A375 (cell line): ENCODE data around the gene CRYAB. TPM values are rescaled to one million over a fixed set of nuclear protein-coding genes. Genes with fewer than 3 reads are reported as not detected.

Experiments
- small RNA-seq: library from RNA; depleted of rRNA; stranded (forward); fragments of <200 nt; gene quantifications from one replicate; pipeline ENCODE3, GENCODE V24; 2014
- total RNA-seq: library from RNA; depleted of rRNA; stranded (reverse); fragments of >200 nt; shearing (Covaris generic); gene quantifications from 2 replicates; pipeline ENCODE4 v1.2.3, GENCODE V29; 2014; rRNA removed

Gene CRYAB, protein sequence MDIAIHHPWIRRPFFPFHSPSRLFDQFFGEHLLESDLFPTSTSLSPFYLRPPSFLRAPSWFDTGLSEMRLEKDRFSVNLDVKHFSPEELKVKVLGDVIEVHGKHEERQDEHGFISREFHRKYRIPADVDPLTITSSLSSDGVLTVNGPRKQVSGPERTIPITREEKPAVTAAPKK
- not detected in 2 replicates for total RNA-seq

DNA sequence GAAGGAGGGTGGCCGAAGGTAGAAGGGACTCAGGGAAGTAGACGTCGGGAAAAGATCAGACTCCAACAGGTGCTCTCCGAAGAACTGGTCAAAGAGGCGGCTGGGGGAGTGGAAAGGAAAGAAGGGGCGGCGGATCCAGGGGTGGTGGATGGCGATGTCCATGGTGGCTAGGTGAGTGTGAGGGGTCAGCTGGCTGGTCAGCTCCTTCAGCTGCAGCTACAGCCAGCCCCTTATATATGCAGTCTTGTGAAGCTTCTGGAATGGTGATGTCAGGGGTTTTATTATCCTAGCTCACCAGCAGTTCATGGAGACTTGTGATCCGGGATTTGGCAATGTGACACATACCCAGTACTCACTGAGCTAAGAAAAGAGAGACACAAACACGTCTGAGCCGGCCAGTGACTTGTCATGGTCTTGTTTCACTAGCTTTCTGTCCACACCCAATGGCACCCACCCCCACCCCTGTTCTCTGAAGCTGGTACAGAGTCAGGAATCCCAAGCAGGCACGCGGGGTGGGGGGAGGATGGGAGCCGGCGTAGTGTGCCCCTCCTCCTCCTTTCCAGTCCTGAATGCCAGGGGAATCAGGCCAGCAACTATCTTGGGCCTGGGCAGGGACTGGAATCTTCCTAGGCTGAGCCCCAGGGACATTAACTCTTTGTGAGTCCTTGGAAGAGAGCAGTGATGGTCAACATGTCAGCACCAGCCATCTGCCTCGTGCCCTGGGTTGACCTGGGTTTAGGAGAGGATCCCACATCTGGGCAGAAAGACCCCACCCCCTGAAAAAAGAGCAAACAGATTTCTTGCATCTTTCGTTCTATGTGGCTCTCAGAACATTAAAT lies at the start of gene CRYAB:
Gene CRYAB (minus strand): TSS at position 208 of the 839 bp plus-strand sequence. CDS start 46 bp downstream, at position 162.

DNA sequence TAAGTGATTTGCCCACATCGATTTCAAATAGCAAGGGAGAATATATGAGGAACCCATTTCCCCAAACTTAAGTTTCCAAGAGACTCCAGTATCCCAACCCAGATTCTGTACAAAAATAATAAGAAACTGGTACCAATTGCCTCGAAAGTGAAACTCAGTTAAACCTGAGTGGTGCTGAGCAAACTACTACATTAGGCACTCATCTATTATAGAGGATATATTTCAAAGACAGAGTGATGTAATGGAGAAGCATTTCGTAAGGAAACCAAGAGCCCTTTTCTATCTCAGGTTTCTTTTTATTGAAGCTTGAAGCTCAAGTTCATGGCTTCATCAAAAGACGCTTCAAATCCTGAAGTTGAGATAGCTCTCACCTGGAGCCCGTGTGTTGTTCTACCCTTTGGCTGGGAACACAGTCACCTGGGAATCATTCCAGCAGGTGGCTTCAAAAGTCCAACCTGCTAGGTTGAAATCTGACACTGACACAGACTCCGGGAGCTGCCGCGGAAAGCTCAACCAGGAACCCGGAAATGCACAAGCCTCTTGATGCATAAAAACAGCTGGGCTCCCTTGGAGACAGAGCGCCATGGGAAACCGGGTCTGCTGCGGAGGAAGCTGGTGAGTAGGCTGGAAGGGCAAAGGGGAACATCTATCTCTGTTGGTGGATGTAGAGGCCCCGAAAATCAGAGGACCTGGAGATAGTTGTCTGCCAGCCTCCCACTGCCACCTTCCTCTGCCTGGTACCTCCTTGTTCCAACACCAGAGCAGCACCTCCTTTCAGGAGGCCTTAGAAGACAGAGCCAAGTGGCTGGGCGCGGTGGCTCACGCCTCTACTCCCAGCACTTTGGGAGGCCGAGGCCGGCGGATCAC lies 7.1 kb upstream of the CRYAB start, which contains the start of gene C11orf52:
Gene C11orf52 (plus strand): TSS at position 524 of the 867 bp plus-strand sequence. CDS start 60 bp downstream, at position 584.

DNA sequence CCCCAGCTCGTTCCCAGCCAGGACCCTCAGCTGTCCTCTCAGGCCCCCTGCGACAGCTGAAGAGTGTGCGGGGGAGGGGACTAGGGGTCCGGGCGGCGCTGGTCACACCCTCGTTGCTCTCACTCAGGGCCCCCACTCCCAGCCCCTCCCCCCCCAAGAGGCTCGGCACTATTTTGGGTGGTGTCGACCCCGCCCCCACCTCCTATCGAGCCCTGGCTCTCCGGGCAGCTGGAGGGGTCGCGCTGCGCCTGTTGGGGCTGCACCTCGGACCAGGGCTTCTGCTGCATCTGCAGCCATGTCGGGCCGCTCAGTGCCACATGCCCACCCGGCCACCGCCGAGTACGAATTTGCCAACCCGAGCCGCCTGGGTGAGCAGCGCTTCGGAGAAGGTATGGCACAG lies 965 bp upstream of the CRYAB start, which contains the start of gene HSPB2:
Gene HSPB2 (plus strand): TSS at position 200 of the 400 bp plus-strand sequence. CDS start 96 bp downstream, at position 296.

DNA sequence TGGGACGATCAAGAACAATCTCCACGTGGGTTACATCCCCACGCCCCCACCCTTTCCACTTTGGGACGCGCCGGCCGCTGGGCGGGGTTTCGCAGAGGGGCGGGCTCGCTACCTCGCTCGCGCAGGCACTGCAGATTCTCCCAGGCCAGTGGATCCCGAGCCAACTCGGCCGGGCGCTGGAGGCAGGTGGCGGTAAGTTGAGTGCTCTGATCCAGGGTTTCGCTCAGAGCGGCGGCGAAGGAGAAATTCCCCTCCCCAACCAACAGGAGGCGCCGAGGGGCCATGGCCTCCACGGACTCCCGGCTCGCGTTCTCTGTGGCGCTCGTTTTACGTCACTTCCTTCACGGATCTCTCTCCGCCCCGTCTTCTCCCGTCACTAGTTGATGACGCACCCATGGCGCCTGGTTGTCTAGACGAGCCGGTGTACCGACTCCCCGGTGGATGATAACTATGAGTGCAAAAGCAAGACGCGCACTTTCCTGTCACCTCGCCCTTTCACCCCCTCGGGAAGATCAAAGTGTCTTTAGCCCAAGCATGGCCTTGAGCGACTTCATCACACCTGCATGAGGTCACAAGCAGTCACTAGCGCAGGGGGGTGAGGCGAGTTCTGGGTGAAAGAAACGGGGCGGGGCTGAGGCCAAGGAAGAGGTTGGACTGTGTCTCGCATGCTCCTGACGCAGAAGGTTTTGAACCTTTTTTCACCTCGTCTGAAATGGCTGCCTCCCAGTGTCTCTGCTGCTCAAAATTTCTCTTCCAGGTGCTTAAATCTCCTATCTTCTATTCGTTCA lies 32.5 kb downstream of the CRYAB start, which contains the start of the genes CFAP68 and FDXACB1:
Gene CFAP68 (plus strand): TSS at position 693 of the 788 bp plus-strand sequence. CDS start 20 bp downstream, at position 713.
Gene FDXACB1 (minus strand): TSS at position 317 of the 788 bp plus-strand sequence. CDS start 33 bp downstream, at position 284.

DNA sequence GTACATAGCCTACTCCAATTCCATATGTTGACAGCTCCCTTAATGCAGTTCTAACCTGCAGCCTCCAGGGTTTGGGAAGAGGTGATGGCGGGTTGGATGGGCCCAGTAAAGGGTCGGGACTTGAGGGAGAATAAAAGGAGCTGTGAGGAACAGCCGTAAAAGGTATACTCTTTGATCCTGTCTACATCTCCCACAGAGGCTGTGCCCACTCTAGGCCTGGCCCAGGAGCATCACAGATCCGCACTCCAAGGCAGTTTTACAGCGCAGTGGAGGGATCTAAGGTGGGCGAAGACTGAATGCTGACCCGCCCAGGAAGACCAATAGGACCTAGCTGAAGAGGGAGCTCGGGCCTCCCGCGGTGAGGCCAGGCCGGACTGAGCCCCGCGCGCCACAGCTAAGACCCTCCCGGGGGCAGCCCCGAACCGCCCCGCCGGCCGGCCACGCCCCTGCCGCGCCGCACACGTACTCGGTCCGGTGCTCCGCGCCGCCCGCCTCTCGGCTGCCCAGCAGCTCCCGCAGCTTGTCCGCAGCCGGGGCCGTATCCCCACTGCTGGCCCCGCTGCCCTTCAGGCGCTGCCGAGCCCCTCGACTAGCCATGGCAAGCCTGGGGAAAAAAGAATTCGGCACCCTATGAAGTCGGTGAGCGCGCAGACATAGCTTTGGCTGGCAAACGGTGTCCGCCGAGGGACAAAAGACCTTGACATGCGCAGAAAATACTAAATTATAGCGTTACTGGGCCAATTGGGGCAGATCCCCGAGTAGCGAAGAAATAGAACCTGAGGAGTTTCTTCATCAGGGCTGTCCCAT lies 40.5 kb downstream of the CRYAB start, which contains the start of gene ALG9:
Gene ALG9 (minus strand): TSS at position 696 of the 807 bp plus-strand sequence. CDS start 99 bp downstream, at position 597.

Small RNA genes lying within 50 kb of the gene (small RNA-seq; reads per million reads assigned to genes)
- not detected for gene C11orf52
- not detected for gene GNG5P3
- not detected for gene RNA5SP351
- not detected for gene RPL37AP8

Other genes starting within 250 kb of the CRYAB start
- 15.1 and 21.6 TPM in 2 replicates for gene PPP2R1B, start 145.4 kb downstream of the CRYAB start, total RNA-seq
- gene ALG9, start 40.2 kb downstream of the CRYAB start, total RNA-seq, result 13.1 and 22.7 TPM in 2 replicates
- 2.6 and 3.1 TPM in 2 replicates for gene FDXACB1, start 32.6 kb downstream of the CRYAB start, total RNA-seq
- gene CFAP68, start 32.2 kb downstream of the CRYAB start, total RNA-seq, result 30.2 and 41.3 TPM in 2 replicates
- gene HSPB2, start 964 bp upstream of the CRYAB start, total RNA-seq, result not detected in 2 replicates
- gene C11orf52, start 7.1 kb upstream of the CRYAB start, total RNA-seq, result 1.2 TPM in 1 of 2 replicates, not detected in the other
- 5.0 and 6.2 TPM in 2 replicates for gene DIXDC1, start 25.6 kb upstream of the CRYAB start, total RNA-seq
- 28.2 and 33.2 TPM in 2 replicates for gene DLAT, start 113.6 kb upstream of the CRYAB start, total RNA-seq
- gene PIH1D2, start 162.2 kb upstream of the CRYAB start, total RNA-seq, result 1.7 and 2.1 TPM in 2 replicates
- gene NKAPD1, start 162.5 kb upstream of the CRYAB start, total RNA-seq, result 16.4 and 24.2 TPM in 2 replicates
- gene TIMM8B, start 175.0 kb upstream of the CRYAB start, total RNA-seq, result 90.4 and 106 TPM in 2 replicates
- gene SDHD, start 175.1 kb upstream of the CRYAB start, total RNA-seq, result 48.0 and 62.7 TPM in 2 replicates